Muscle layer of colon (tissue), 2 donors: ENCODE results near the gene MAP4K4.

ENCODE experiments used
- H3K27ac ChIP-seq: one replicate; pipeline ENCODE4 v1.7.0; 2013; ENCODE audit warnings: low read depth, mild to moderate bottlenecking, low read length, moderate library complexity
- H3K27me3 ChIP-seq, 2 donors: one replicate each; pipeline ENCODE4 v1.7.0; 2013; ENCODE audit warnings: low read length in 2 of 2, mild to moderate bottlenecking in 2 of 2; ENCODE audit not compliant: insufficient read depth in 2 of 2, control insufficient read depth in 1 of 2
- H3K36me3 ChIP-seq: one replicate; pipeline ENCODE4 v1.7.0; 2013; ENCODE audit warnings: mild to moderate bottlenecking, low read length; ENCODE audit not compliant: insufficient read depth
- H3K4me1 ChIP-seq: one replicate; pipeline ENCODE4 v1.7.0; 2013; ENCODE audit warnings: mild to moderate bottlenecking, low read length; ENCODE audit not compliant: insufficient read depth
- H3K4me3 ChIP-seq, 2 donors: one replicate each; pipeline ENCODE4 v1.7.0; 2013; ENCODE audit warnings: low read length in 2 of 2, low read depth in 1 of 2, mild to moderate bottlenecking in 1 of 2, moderate library complexity in 1 of 2
- H3K9ac ChIP-seq: one replicate; pipeline ENCODE4 v1.7.0; 2013; ENCODE audit warnings: low read length
- H3K9me3 ChIP-seq: one replicate; pipeline ENCODE4 v1.7.0; 2013; ENCODE audit warnings: mild to moderate bottlenecking, low read length
- donor health status: abdominal sarcoma.
- donor health status: Adenocarcinoma of cecum.

MAP4K4 gene

GRCh38 chr2:101895819-101896322, 198.4 kb downstream of the MAP4K4 start:
- H3K9me3 ChIP-seq, result no peaks in the 10 kb centered on the region
- H3K36me3 ChIP-seq, result peaks cover 14% of the 10 kb centered on the region
- H3K4me1 ChIP-seq, result no peaks in the 10 kb centered on the region
- no peak overlapping the region for H3K27ac ChIP-seq
- no peak overlapping the region for H3K9ac ChIP-seq
- no peaks in the 10 kb centered on the region for H3K27me3 ChIP-seq
- H3K4me3 ChIP-seq, result no peak overlapping the region

GRCh38 chr2:101897301-101897700, 199.8 kb downstream of the MAP4K4 start:
- Histone ChIP-seq H3K9me3 (no peaks in the 10 kb centered on the region), H3K27ac (no peak overlapping the region), H3K4me3 (no peak overlapping the region), H3K27me3 (no peaks in the 10 kb centered on the region), H3K4me1 (no peaks in the 10 kb centered on the region), H3K36me3 (peaks cover 7% of the 10 kb centered on the region), H3K9ac (no peak overlapping the region)

- Histone ChIP-seq H3K27me3 (no peaks in the 10 kb centered on the region), H3K9ac (no peak overlapping the region), H3K4me3 (no peak overlapping the region), H3K27ac (no peak overlapping the region), H3K9me3 (no peaks in the 10 kb centered on the region), H3K4me1 (no peaks in the 10 kb centered on the region), H3K36me3 (no peaks in the 10 kb centered on the region)
Observed at GRCh38 chr2:101899265-101899664, 201.8 kb downstream of the MAP4K4 start.

- no peaks in the 10 kb centered on the region for H3K4me1 ChIP-seq
- no peak overlapping the region for H3K4me3 ChIP-seq
- H3K36me3 ChIP-seq, result no peaks in the 10 kb centered on the region
- H3K9ac ChIP-seq, result no peak overlapping the region
- no peak overlapping the region for H3K27ac ChIP-seq
- no peaks in the 10 kb centered on the region for H3K9me3 ChIP-seq
- H3K27me3 ChIP-seq, result no peaks in the 10 kb centered on the region
Observed at GRCh38 chr2:101899871-101900270, 202.4 kb downstream of the MAP4K4 start.

- Histone ChIP-seq H3K27ac (no peak overlapping the region), H3K9me3 (no peaks in the 10 kb centered on the region), H3K36me3 (no peaks in the 10 kb centered on the region), H3K4me1 (no peaks in the 10 kb centered on the region), H3K9ac (no peak overlapping the region), H3K27me3 (no peaks in the 10 kb centered on the region), H3K4me3 (no peak overlapping the region)
Observed at GRCh38 chr2:101900375-101900774, 202.9 kb downstream of the MAP4K4 start.

GRCh38 chr2:101901241-101901640, 203.7 kb downstream of the MAP4K4 start:
- no peaks in the 10 kb centered on the region for H3K4me1 ChIP-seq
- H3K27ac ChIP-seq, result no peak overlapping the region
- no peaks in the 10 kb centered on the region for H3K9me3 ChIP-seq
- H3K4me3 ChIP-seq, result no peak overlapping the region
- H3K27me3 ChIP-seq, result no peaks in the 10 kb centered on the region
- H3K36me3 ChIP-seq, result no peaks in the 10 kb centered on the region
- no peak overlapping the region for H3K9ac ChIP-seq

GRCh38 chr2:101902169-101902568, 204.7 kb downstream of the MAP4K4 start:
- no peaks in the 10 kb centered on the region for H3K9me3 ChIP-seq
- no peak overlapping the region for H3K27ac ChIP-seq
- no peak overlapping the region for H3K9ac ChIP-seq
- no peak overlapping the region for H3K4me3 ChIP-seq
- H3K27me3 ChIP-seq, result no peaks in the 10 kb centered on the region
- H3K36me3 ChIP-seq, result no peaks in the 10 kb centered on the region
- no peaks in the 10 kb centered on the region for H3K4me1 ChIP-seq

- no peaks in the 10 kb centered on the region for H3K4me1 ChIP-seq
- H3K9ac ChIP-seq, result no peak overlapping the region
- no peak overlapping the region for H3K27ac ChIP-seq
- no peak overlapping the region for H3K4me3 ChIP-seq
- H3K9me3 ChIP-seq, result no peaks in the 10 kb centered on the region
- no peaks in the 10 kb centered on the region for H3K27me3 ChIP-seq
- H3K36me3 ChIP-seq, result no peaks in the 10 kb centered on the region
Observed at GRCh38 chr2:101904916-101905315, 207.4 kb downstream of the MAP4K4 start.

GRCh38 chr2:101905746-101906336, 208.3 kb downstream of the MAP4K4 start:
- Histone ChIP-seq H3K9ac (no peak overlapping the region), H3K27me3 (no peaks in the 10 kb centered on the region), H3K36me3 (no peaks in the 10 kb centered on the region), H3K4me3 (no peak overlapping the region), H3K9me3 (no peaks in the 10 kb centered on the region), H3K4me1 (no peaks in the 10 kb centered on the region), H3K27ac (no peak overlapping the region)

GRCh38 chr2:101909760-101910159, 212.3 kb downstream of the MAP4K4 start:
- Histone ChIP-seq H3K36me3 (no peaks in the 10 kb centered on the region), H3K27ac (no peak overlapping the region), H3K9ac (no peak overlapping the region), H3K4me1 (no peaks in the 10 kb centered on the region), H3K27me3 (no peaks in the 10 kb centered on the region), H3K4me3 (no peak overlapping the region), H3K9me3 (no peaks in the 10 kb centered on the region)

- no peak overlapping the region for H3K4me3 ChIP-seq
- H3K27ac ChIP-seq, result no peak overlapping the region
- H3K27me3 ChIP-seq, result no peaks in the 10 kb centered on the region
- H3K4me1 ChIP-seq, result no peaks in the 10 kb centered on the region
- H3K9me3 ChIP-seq, result no peaks in the 10 kb centered on the region
- H3K36me3 ChIP-seq, result no peaks in the 10 kb centered on the region
- H3K9ac ChIP-seq, result no peak overlapping the region
Observed at GRCh38 chr2:101912545-101912944, 215.0 kb downstream of the MAP4K4 start.

GRCh38 chr2:101921319-101921952, 223.9 kb downstream of the MAP4K4 start:
- H3K4me1 ChIP-seq, result no peaks in the 10 kb centered on the region
- no peaks in the 10 kb centered on the region for H3K9me3 ChIP-seq
- H3K9ac ChIP-seq, result no peak overlapping the region
- H3K27ac ChIP-seq, result no peak overlapping the region
- no peaks in the 10 kb centered on the region for H3K36me3 ChIP-seq
- no peaks in the 10 kb centered on the region for H3K27me3 ChIP-seq
- H3K4me3 ChIP-seq, result no peak overlapping the region
